T47D (cell line): Measurements from ENCODE around the gene ELAVL4.

Experiments used
- DNase-seq, 2 experiments: peaks; one replicate each; pipeline versions ENCODE4 v3.0.0 to v3.0.0-alpha.2; 2011 to 2012; ENCODE audit warnings: low read depth in 1 of 2, low spot score in 1 of 2
- JUND ChIP-seq: IDR thresholded peaks from 2 replicates; pipeline ENCODE4 v1.6.1; 2012; ENCODE audit warnings: low read depth
- in situ Hi-C: cut with HindIII; loops from 2 replicates; pipeline ENCODE4 v1.10.0; 2016; ENCODE audit warnings: low sequenced_read_pairs, low pct_unique_long_range_greater_than_20kb

Gene ELAVL4

DNA sequence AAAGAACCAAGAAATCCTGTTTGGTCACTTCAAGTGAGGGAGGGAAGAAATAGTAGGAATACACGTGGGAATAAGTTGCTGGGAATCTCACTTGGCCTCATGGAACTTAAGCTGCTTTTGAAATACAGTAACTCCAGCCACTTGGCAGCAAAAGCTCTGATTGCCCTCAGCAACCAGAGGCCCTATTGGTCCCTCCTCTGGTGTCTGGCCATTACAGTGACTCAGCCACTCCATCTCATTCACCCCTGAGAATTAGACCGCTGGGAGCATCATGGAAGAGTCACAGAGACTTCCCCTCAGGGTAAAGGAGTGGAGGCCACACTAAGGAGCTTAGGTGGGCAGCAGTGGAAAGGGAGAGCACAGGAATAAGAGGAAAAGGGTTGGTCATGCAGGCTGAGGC is 99.6 kb downstream of the ELAVL4 start:
- no peak for TF ChIP-seq JUND
- no peak for DNase-seq
- in situ Hi-C loops, result no loop called here

DNA sequence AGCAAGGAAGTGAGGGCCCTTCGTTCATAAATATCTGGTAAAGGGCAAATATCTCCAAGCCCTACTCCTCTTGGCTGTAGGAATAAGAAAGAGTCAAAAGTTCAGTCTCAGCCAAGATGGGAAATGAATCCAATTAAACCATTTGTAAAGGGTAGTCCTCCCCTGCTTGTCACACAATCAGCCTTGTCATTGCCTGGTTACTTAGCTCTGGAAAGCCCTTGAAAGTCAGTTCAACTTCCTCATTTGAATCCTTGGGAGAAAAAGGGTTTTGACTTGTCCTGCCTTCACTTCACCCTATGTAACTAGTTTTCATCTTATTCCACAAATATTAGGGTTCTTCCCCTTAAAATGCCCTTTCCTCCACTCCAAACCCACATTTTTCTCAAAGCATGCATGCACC is 100.0 kb downstream of the ELAVL4 start:
- no peak for DNase-seq
- TF ChIP-seq JUND, result no peak
- in situ Hi-C loops, result no loop called here

DNA sequence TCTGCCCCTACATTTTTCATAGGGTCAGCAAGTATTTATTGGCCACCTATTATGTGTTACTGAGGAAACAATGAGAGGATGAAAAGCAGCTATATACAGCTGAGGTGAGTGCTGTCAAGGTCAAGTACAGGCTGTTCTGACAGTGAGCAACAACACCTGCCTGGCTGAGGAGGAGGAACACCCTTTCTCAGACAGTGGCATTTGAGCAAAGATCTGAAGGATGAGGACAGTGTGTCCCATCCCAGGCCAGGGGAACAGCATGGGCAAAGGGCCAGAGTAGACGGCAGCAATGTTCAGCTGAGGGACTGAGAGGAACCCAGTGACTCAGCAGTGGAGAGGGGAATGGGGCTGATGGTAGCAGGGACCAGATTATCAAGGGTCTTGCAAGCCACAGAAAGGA is 101.0 kb downstream of the ELAVL4 start:
- TF ChIP-seq JUND, result no peak
- in situ Hi-C loops, result no loop called here
- DNase-seq, result no peak

DNA sequence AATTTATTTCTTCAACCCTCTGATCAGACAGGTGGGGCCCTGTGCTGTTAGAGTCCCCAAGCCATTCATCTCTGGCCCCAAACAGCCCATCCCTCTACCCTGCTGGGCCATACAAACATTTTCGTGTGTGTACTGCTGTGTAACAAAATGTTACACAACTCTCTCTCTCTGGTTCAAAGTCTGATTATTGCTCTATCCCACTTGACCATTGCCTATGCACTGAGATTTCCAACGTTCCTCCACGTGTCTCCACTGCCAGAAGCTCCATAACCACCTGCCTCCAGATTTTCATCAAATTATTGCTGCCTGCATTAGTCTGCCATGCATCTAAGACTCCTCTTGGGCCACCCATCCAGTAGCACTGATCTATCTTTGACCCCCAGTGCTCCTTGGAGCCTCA is 104.8 kb downstream of the ELAVL4 start:
- in situ Hi-C loops, result no loop called here
- no peak for TF ChIP-seq JUND
- DNase-seq, result no peak

DNA sequence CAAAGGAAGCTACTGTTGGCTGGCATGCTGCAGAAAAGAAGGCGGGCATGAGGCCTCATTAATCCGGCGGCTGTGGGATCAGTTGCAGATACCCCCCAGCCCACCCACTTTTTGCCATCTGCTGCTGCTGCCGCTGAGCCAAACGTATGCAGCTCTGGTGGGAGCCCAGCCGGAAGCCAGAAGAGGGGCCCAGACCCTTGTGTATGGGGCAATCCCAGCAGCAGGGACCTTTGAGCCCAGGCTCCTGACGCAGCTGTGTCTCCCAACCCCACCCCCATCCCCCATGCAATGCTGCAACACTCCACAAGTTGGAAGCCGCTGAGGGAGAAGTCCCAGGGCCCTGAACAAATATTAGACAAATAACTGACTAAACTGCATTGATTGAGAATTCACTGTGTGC is 106.0 kb downstream of the ELAVL4 start:
- TF ChIP-seq JUND, result no peak
- in situ Hi-C loops, result no loop called here
- no peak for DNase-seq

DNA sequence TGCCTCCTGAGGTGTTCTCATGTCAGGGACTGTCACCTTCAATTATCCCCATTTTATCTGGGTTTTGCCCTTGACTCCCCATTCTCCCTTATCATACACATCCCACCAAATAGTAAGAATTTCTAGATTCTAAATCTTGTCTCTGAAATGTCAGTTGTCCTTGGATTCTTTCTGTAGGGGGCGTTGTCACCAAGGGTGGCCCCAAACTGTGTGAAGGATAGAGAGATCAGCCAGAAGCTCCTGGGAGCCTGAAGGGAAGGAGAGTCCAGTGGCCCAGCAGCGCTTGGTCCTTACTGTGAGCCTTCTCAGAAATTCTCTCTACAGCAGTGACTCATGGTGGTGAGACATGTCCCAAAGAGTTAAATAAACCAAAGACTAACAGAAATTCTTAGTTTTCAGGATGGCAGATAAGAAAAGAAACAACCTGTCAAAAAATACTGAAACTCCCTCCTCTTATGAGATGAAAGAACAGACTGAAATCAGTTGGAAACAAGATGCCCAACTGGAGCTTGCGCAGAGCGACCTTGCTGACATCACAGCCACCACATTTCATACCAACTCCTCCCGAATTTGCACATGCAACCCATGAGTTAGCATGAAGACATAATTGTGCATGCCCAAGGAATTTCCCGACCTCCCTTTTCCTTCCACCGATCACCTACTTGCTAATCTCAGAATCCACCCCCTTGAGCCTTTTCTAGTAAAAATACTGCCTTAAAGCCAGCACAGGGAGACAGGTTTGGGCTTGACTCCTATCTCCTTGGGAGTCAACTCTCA is 109.8 kb downstream of the ELAVL4 start:
- TF ChIP-seq JUND, result no peak
- DNase-seq, result no peak
- in situ Hi-C loops, result no loop called here

DNA sequence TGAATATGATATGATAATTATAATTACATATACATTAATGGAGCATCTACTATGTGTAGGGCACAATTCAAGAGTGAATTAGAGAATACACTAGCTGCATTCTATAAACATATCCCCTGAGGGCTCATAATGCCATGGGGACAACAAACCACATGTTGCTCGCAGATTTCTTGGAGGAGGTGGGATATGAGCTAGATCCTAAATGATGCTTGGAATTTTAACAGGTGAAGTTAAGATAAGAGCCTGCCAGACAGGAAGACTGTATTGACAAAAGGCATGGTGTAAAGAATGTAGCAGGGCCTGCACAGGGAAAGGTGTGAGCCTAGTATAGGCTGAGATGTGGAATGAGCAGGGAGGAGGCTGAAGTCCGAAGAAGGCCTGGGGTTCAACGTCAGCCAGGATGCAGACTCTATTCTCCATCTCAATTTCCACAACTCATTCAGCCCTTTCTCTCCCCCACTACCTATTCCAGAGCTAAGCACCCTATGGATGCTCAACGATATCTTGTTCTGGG is 120.2 kb downstream of the ELAVL4 start:
- no peak for DNase-seq
- TF ChIP-seq JUND, result no peak; the same call in 1 of the 2 replicates
- in situ Hi-C loops, result no loop called here

DNA sequence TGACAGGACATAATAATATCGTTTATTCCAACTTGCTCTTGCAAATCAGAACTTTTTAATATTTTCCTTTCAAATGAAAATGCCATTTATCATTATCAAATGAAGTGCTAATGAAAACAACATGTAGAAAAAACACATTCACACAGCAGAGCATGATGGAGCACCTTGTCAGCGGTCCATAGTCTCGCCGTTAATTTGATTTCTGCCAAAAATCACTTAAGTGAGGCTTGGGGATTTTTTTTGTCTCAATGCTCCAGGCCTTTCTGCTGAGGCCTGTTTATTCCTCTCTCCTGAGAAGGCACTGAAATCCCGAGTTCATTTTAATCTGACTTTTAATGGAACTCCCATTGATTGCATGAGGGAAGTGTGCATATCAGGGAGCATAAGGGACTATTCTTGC is 122.5 kb downstream of the ELAVL4 start:
- no peak for DNase-seq
- in situ Hi-C loops, result no loop called here
- TF ChIP-seq JUND, result no peak

DNA sequence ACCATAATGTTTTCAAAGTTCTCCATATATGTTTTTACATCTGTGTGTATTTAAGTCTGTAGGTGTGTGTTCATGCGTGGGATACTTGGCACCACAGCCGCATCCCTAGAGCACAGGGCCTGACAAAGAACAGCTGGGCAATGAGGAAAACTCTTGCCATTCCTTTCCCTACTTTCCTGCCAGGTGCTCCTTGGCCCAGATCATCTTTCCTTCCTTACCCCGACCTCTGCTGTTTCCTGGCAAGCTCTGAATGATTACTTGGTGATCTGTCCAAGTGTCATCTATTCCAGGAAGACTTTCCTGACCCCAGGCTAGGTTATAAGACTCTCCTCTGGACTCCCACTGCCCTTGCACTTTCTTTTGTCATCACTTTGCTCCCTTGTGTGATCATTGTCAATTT is 123.6 kb downstream of the ELAVL4 start:
- no peak for TF ChIP-seq JUND
- no peak for DNase-seq
- in situ Hi-C loops, result no loop called here

DNA sequence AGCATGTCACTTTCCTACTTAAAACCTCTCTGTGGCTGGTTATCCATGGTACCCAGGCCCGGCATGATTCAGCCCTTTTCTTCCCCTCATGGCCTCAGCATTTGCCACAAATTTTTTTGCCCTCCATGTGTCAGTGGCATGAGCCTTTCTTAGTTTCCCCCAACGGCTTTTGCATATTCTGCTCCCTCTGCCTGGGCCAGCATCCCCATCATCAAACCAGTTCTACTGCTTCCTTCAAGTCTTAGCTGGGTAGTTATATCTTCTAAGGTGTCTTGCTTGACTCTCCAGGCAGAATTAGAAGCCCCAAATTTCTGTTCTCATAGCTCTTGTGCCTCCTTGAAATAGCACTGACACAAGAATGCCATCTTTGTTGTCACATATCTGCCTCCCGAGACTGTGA is 127.9 kb downstream of the ELAVL4 start:
- no peak for TF ChIP-seq JUND
- no peak for DNase-seq
- in situ Hi-C loops, result no loop called here

DNA sequence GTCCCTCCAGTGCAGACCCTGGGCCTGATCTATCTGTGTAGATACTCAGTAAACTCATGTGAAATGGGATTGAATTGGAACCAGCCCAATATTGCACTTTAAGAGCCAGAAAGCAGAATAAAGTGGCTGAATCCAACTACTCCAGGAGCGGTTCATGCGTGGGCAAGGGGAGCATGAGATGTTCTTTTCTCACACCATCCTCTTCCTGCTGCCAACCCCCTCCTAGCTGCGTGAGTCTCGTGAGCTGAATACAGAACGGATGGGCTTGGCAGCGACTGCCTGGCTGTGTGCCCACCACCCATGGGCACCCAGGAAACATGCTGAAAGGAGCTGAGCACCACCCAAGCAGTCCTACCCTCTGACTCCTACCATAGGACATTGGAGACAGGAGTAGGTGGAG is 128.3 kb downstream of the ELAVL4 start:
- in situ Hi-C loops, result no loop called here
- TF ChIP-seq JUND, result no peak
- no peak for DNase-seq

DNA sequence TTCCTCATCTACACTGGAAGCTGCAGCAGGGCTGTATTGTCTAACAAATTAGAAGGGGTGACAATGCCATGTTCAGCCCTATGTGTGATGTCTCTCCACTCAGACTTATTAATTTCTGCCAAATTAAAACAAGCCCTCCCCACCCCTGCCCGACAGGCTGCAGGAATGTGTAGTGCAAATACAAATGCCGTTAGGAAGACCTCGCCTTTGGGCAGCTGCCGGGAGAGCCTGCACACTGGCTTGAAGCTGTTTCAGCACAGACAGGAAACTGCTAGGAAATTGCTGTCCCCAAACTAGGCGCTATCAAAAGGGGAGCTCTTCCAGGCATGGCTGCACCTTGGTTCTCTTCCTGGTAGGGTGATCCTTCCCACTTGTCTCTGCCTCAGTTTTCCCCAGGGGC is 135.2 kb downstream of the ELAVL4 start:
- in situ Hi-C loops, result no loop called here
- no peak for TF ChIP-seq JUND
- no peak for DNase-seq

DNA sequence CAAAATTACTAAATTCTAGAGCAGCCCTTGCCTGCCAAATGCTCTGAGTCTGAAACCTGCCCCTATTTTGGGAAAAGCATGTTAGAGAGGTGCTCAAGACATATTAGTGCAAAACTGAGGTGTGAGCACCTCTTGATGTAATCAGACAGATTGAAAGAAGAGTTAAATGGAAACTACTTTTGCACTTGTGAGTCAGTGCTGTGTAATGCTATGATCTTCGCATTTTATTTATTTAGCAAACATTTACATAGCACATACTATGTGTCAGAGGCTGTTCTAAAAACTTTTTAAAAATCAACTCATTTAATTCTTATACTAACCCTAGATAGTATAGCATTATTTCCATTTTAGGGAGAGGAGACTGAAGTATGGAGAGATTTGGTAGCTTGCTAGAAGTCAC is 138.1 kb downstream of the ELAVL4 start:
- no peak for DNase-seq
- in situ Hi-C loops, result no loop called here
- no peak for TF ChIP-seq JUND

DNA sequence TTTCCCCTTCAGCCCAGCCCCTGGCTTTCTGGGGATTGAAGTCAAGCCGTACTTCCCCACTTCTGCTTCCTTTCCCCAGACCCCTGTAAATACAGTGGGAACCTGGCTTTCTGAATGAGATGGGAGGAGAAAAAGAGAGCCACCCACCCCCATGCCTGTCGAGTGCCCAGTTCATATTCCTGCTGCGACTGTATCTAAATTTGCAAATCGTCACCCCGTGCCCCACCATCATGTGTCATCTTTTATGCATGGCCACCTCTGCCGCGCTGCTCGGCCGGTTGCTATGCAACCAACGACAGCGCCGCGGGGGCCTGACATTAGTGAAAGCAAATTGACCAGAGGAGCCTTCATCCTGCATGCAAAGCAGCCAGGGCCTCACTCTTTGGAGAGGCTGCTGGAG is 143.0 kb downstream of the ELAVL4 start:
- DNase-seq, result no peak
- in situ Hi-C loops, result no loop called here
- TF ChIP-seq JUND, result no peak

DNA sequence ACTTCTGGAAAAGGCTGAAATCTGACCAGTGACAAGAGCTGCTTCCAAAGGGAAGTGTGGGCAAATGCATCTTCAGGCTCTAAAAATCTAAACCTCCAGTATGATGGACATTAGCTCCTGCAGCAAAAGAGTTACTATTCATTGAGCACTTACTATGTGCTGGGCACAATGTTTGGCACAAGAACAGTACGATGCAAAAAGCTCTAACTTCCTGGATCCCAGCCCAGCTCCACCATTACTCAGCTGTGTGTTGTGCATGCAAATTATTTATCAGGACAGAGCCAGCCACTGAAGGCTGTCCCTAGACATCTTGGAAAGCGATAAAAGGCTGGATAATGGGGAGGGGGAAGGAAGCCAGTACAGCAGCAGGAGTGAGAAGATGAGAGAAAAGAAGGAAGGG is 143.5 kb downstream of the ELAVL4 start:
- no peak for DNase-seq
- in situ Hi-C loops, result no loop called here

More for the DNA sequence above, 143.5 kb downstream of the ELAVL4 start:
- no peak for TF ChIP-seq JUND
